ENCODE results near the gene PHLDA1. TPM values are rescaled to one million over a fixed set of nuclear protein-coding genes. Genes with fewer than 3 reads are reported as not detected.

Gene PHLDA1
- total and polyA plus RNA-seq, 9 of the 15 experiments (the other 6 are each of a cell fraction or from before 2014, with no cell fraction given): 0.15 to 2.9 (median 0.54) TPM

- in situ Hi-C loops (cut with MboI): loop anchor here (10.0 kb wide), 1 partner anchor 271 kb away; the partner anchor contains the start of gene BBS10
- no peak for DNase-seq (ENCODE audit: extremely low read depth in 1 of 4, low spot score in 3 of 4)
Observed at GRCh38 chr12:76073561-76073960, 42.0 kb upstream of the PHLDA1 start.

More at GRCh38 chr12:76073561-76073960, 42.0 kb upstream of the PHLDA1 start:
- Histone ChIP-seq H2AFZ (ENCODE audit: low read depth, low read length) (no peak overlapping the region), H4K20me1 (replicated peaks; ENCODE audit: control insufficient read depth, insufficient read depth, low read length) (0 out of 2 replicates have a peak, but pooled peaks cover 13% of the 10 kb centered on the region), H3K27me3 (ENCODE audit: control insufficient read depth in 2 of 2, insufficient read depth in 2 of 2, low read length in 2 of 2) (no peaks in the 10 kb centered on the region), H3K9ac (ENCODE audit: insufficient read depth in 1 of 2, low read depth in 2 of 2, low read length in 2 of 2) (no peak overlapping the region), H3K4me2 (ENCODE audit: insufficient read depth, low read length) (no peak overlapping the region), H3K36me3 (ENCODE audit: control insufficient read depth, insufficient read depth, low read length) (peaks cover 88% of the 10 kb centered on the region), H3K79me2 (ENCODE audit: control insufficient read depth, insufficient read depth, low read length) (peaks cover 100% of the 10 kb centered on the region), H3K9me1 (ENCODE audit: control insufficient read depth, insufficient read depth, low read length) (no peaks in the 10 kb centered on the region), H3K9me3 (replicated peaks; ENCODE audit: control insufficient read depth, insufficient read depth, low read depth, low read length) (no peaks in the 10 kb centered on the region), H3K27ac (ENCODE audit: extremely low read depth, low read depth, low read length) (no peak overlapping the region), H3K4me3 (no peak overlapping the region), H3K4me1 (replicated peaks in 1 of 2; ENCODE audit: control insufficient read depth in 2 of 2, insufficient read depth in 2 of 2, low read length in 2 of 2) (peaks cover 0 to 15% of the 10 kb centered on the region in 2 experiments; a peak in 3 of 5 replicates)
- FAIRE-seq: no peak
- no peak for ATAC-seq
- TF ChIP-seq ZNF282 (CRISPR knock-in tag; IDR thresholded peaks at IDR 0.05): no peak
- TF ChIP-seq IRF2 (CRISPR knock-in tag; IDR thresholded peaks at IDR 0.05): no peak
- TF ChIP-seq MTA3 (IDR thresholded peaks at IDR 0.05; ENCODE audit: borderline replicate concordance): no peak
- no peak for TF ChIP-seq HDAC1 (IDR thresholded peaks at IDR 0.05)
- TF ChIP-seq ZNF212 (CRISPR knock-in tag; IDR thresholded peaks at IDR 0.05): no peak
- TF ChIP-seq TSC22D4 (tag; IDR thresholded peaks at IDR 0.05): no peak
- no peak for TF ChIP-seq TEAD1 (CRISPR knock-in tag; IDR thresholded peaks at IDR 0.05)
- no peak for TF ChIP-seq SAP30 (IDR thresholded peaks at IDR 0.05; ENCODE audit: borderline replicate concordance, insufficient read depth, low read depth, low read length, poor library complexity, severe bottlenecking)
- TF ChIP-seq E4F1 (CRISPR knock-in tag; IDR thresholded peaks at IDR 0.05; ENCODE audit: borderline replicate concordance): no peak
- no peak for TF ChIP-seq XRCC5 (IDR thresholded peaks at IDR 0.05; ENCODE audit: low read depth, low read length)
- TF ChIP-seq ZNF586 (CRISPR knock-in tag; conservative IDR thresholded peaks at IDR 0.05): no peak
- TF ChIP-seq EWSR1 (IDR thresholded peaks at IDR 0.05; ENCODE audit: borderline replicate concordance, low read depth, partially characterized antibody): no peak
- no peak for TF ChIP-seq ZNF764 (CRISPR knock-in tag; IDR thresholded peaks at IDR 0.05; ENCODE audit: low read depth)
- no peak for TF ChIP-seq ZNF12 (CRISPR knock-in tag; IDR thresholded peaks at IDR 0.05)
- TF ChIP-seq HINFP (tag; conservative IDR thresholded peaks at IDR 0.05; ENCODE audit: low read depth): no peak
- no peak for TF ChIP-seq GABPB2 (CRISPR knock-in tag; conservative IDR thresholded peaks at IDR 0.05)
- no peak for TF ChIP-seq ZNF232 (CRISPR knock-in tag; IDR thresholded peaks at IDR 0.05)
- TF ChIP-seq, protein P1, sequence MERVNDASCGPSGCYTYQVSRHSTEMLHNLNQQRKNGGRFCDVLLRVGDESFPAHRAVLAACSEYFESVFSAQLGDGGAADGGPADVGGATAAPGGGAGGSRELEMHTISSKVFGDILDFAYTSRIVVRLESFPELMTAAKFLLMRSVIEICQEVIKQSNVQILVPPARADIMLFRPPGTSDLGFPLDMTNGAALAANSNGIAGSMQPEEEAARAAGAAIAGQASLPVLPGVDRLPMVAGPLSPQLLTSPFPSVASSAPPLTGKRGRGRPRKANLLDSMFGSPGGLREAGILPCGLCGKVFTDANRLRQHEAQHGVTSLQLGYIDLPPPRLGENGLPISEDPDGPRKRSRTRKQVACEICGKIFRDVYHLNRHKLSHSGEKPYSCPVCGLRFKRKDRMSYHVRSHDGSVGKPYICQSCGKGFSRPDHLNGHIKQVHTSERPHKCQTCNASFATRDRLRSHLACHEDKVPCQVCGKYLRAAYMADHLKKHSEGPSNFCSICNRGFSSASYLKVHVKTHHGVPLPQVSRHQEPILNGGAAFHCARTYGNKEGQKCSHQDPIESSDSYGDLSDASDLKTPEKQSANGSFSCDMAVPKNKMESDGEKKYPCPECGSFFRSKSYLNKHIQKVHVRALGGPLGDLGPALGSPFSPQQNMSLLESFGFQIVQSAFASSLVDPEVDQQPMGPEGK (CRISPR knock-in tag; IDR thresholded peaks at IDR 0.05; ENCODE audit: borderline replicate concordance): no peak
- ChIA-PET CTCF (ENCODE audit: low intra/inter-chr PET ratio) (no interaction called here), POLR2A (interaction anchor here (1.0 kb wide), 1 partner anchor 9 kb away, joined by 3 read pairs; no protein-coding TSS in a partner anchor)
- BruUV-seq (replicated peaks): no TSS peak
- intact Hi-C loops (cut with micrococcal nuclease): no loop called here

Measured in K562 (cell line).